Epithelial cell of esophagus (primary cell): ENCODE data around the gene OR52A5.
"Not testable (repeated sequence)": the region's sequence is repeated elsewhere in the genome, so short reads cannot be mapped to it uniquely, and the experiment has no call there.

ENCODE experiments used
- DNase-seq: peaks from one replicate; pipeline ENCODE4 v3.0.0; 2010; ENCODE audit warnings: low read depth
- H3K4me3 ChIP-seq: 2 replicates; pipeline ENCODE4 v1.5.1; 2011; ENCODE audit warnings: mild to moderate bottlenecking, low read length, control low read depth
- CTCF ChIP-seq: IDR thresholded peaks from 2 replicates; pipeline ENCODE4 v1.5.1; 2011; ENCODE audit warnings: low read depth, mild to moderate bottlenecking, low read length, control low read depth, inconsistent platforms; ENCODE audit not compliant: insufficient read depth; ENCODE audit errors: missing control alignments

Gene OR52A5

DNA sequence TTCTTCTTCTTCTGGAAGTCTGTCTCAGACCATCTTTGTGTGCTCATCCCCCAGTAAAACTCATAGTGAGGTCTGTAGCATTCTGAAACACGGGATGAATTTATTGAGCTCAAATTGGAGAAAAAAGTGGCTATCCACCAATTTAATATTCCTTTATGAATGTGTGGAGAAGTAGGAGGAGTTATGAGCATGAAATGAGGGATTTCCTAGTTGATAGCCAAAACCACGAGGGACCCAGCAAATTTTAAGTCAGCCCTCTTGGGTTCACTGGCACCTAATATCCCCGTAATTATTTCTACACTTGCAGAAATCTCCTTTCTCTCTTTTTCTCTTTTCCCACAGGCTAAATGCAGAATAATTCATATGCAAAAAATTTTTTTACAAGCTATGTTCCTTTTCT is 16.5 kb upstream of the OR52A5 start, which contains the start of gene OR52A1:
Gene OR52A1, minus strand, starts transcription at position 101 of the 400 bp plus-strand sequence. CDS start 2,388 bp downstream, outside the sequence.
- no peak for DNase-seq
- no peak for TF ChIP-seq CTCF
- no peak within 1 kb of the TSS for H3K4me3 ChIP-seq

- no peak for DNase-seq
- no peak overlapping the region for H3K4me3 ChIP-seq
- no peak for TF ChIP-seq CTCF
These were observed 15.6 kb upstream of the OR52A5 start for GRCh38 chr11:5153574-5154431.

DNA sequence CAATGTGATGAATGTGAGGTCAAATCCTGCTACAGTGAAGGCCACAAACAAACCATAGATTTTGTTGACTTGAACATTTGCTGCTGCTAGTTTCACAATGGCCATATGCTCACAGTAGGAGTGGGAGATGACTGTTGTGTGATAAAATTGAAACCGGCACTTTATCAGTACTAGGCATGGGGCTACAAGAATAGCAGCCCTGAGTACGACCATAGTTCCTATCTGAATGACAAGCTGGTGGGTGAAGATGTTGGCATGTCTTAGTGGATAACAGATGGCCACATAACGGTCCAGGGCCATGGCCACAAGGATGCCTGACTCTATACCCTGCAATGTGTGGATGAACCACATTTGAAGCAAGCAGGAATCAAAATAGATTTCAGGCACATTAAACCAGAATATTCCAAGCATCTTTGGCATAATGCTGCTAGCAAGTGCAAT is 13.6 kb upstream of the OR52A5 start:
- DNase-seq = no peak
- TF ChIP-seq CTCF = no peak
- H3K4me3 ChIP-seq = no peak overlapping the region

- DNase-seq, H3K4me3 ChIP-seq: not testable (repeated sequence)
These were observed 6.0 kb upstream of the OR52A5 start for GRCh38 chr11:5144206-5144605.

- no peak for DNase-seq
- TF ChIP-seq CTCF = no peak
- H3K4me3 ChIP-seq = no peak overlapping the region
These were observed 1.1 kb downstream of the OR52A5 start for GRCh38 chr11:5137014-5137413.

DNA sequence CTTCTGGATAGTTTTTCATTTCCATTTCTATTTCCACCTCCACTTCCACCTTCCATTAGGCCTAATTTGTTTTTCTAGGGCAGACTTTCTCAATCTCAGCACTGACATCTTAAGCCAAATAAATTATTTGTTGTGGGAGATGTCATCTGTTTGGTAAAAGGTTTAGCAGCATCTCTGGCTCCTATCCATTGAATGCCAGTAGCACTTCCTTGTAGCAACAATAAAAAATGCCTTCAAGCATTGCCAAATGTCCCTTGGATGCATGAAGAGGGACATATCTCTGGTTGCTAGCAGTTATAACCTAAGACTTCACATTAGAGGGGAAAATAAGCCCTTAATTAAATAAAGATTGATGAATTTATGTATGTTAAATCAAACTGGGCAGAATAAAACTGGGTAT is 1.9 kb downstream of the OR52A5 start:
- no peak for DNase-seq
- no peak overlapping the region for H3K4me3 ChIP-seq
- no peak for TF ChIP-seq CTCF

DNA sequence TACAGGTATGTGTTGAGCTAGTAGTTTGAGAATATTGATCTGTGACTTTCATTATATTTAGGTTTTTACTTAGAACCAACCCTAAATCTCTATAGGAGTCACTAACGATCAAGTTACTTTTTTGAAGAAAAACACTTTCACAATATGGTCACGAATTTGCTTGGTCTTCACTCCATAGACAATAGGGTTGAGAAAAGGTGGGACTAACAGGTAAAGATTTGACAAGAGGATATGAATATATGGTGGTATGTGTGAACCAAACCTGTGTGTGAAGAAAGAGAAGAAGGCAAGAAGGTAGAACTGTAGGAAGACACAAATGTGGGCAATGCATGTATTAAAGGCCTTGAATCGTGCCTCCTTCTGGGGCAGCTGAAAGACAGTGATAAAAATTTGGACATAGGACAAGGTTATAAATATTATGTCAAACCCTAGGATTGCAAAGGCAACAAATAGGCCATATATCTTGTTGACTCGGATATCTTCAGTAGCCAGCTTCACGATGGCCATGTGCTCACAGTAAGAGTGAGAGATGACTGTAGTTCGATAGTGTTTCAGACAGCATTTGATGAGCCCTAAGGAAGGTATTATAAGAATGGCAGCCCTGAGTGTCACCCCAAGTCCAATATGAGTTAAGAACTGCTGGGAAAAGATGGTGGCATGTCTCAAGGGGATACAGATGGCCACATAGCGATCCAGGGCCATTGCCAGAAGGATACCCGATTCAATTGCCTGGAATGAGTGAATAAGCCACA is 6.4 kb downstream of the OR52A5 start:
- DNase-seq = no peak
- no peak for TF ChIP-seq CTCF
- no peak overlapping the region for H3K4me3 ChIP-seq
